Endodermal cell (in vitro differentiated cells): Measurements from ENCODE around the gene BTBD19. TPM values are rescaled to one million over a fixed set of nuclear protein-coding genes. Genes with fewer than 3 reads are reported as not detected.

Source experiments
- DNase-seq: peaks from one replicate; pipeline ENCODE4 v3.0.0-alpha.2; 2017
- H3K27ac ChIP-seq: 2 replicates; pipeline ENCODE4 v1.5.1; 2013; ENCODE audit warnings: mild to moderate bottlenecking, low read depth, low read length, moderate library complexity
- H3K27me3 ChIP-seq: 2 replicates; pipeline ENCODE4 v1.6.1; 2013; ENCODE audit warnings: mild to moderate bottlenecking, low read length, moderate library complexity; ENCODE audit not compliant: insufficient read depth, control insufficient read depth, poor library complexity, severe bottlenecking
- H3K36me3 ChIP-seq: 2 replicates; pipeline ENCODE4 v1.7.0; 2013; ENCODE audit warnings: mild to moderate bottlenecking, low read length, moderate library complexity; ENCODE audit not compliant: control insufficient read depth, insufficient read depth
- H3K4me1 ChIP-seq: one replicate; pipeline ENCODE4 v1.7.0; 2013; ENCODE audit warnings: low read length; ENCODE audit not compliant: control insufficient read depth, insufficient read depth
- H3K4me3 ChIP-seq: 2 replicates; pipeline ENCODE4 v1.5.1; 2013; ENCODE audit warnings: mild to moderate bottlenecking, low read length, moderate library complexity
- H3K9ac ChIP-seq: 2 replicates; pipeline ENCODE4 v1.6.1; 2013; ENCODE audit warnings: mild to moderate bottlenecking, low read length, moderate library complexity; ENCODE audit not compliant: poor library complexity, severe bottlenecking; ENCODE audit errors: extremely low read depth
- H3K9me3 ChIP-seq: 2 replicates; pipeline ENCODE4 v1.6.1; 2013; ENCODE audit warnings: mild to moderate bottlenecking, low read length, moderate library complexity; ENCODE audit not compliant: control insufficient read depth
- H3K27ac Mint-ChIP-seq: 2 replicates; pipeline ENCODE4 v1.8.0; 2020; ENCODE audit warnings: mixed read lengths
- H3K27me3 Mint-ChIP-seq: 2 replicates; pipeline ENCODE4 v1.8.0; 2021; ENCODE audit warnings: mild to moderate bottlenecking, mixed read lengths; ENCODE audit not compliant: insufficient read depth
- H3K36me3 Mint-ChIP-seq: 2 replicates; pipeline ENCODE4 v1.8.0; 2020; ENCODE audit warnings: low read depth, mixed read lengths
- H3K4me1 Mint-ChIP-seq: 2 replicates; pipeline ENCODE4 v1.8.0; 2020; ENCODE audit warnings: mixed read lengths
- H3K4me3 Mint-ChIP-seq: 2 replicates; pipeline ENCODE4 v1.8.0; 2020; ENCODE audit warnings: mild to moderate bottlenecking, moderate library complexity, mixed read lengths
- H3K9me3 Mint-ChIP-seq: 2 replicates; pipeline ENCODE4 v1.8.0; 2020; ENCODE audit warnings: mild to moderate bottlenecking, mixed read lengths
- CTCF ChIP-seq: fragments of 200-600 bp; sonication (generic); conservative IDR thresholded peaks from 2 replicates; pipeline ENCODE4 v1.5.0; 2021; ENCODE audit warnings: antibody characterized with exemption, mild to moderate bottlenecking
- WGBS, 2 experiments: methylation state at CpG; one replicate each; pipeline versions ENCODE4 v1.1.5 to v1.1.7; 2013; ENCODE audit warnings: missing lambda C conversion rate in 2 of 2, mixed read lengths in 1 of 2; ENCODE audit not compliant: insufficient coverage in 1 of 2, insufficient read length in 1 of 2; 5-methylcytosine and 5-hydroxymethylcytosine counted together
- total RNA-seq, 2 donors: library from RNA; stranded (reverse); fragmentation: NEBNext Ultra II Directional in 1 of 2; extraction: Animal tissue kit (Norgen Biotek cat#: 25700) in 1 of 2; gene quantifications; 2 replicates in 1 of 2; 3 replicates in 1 of 2; pipeline ENCODE4 v1.2.1, GENCODE V29; 2021

The BTBD19 gene
- total RNA-seq, 2 donors from 2014 or later, result 7.4 to 7.9 TPM

- peak within 1 kb of the TSS; percentile 94 for H3K27ac ChIP-seq
- peaks cover 45% of the 10 kb centered on the region for H3K36me3 Mint-ChIP-seq
- TF ChIP-seq CTCF, result no peak
Measured at GRCh38 chr1:44775078-44775929, 33.0 kb upstream of the BTBD19 start, which contains the start of gene RPS8. RPS8 (plus strand) TSS chr1:44775540; CDS start chr1:44775597, 57 bp downstream.

GRCh38 chr1:44775930-44776729 is 32.2 kb upstream of the BTBD19 start:
- DNase-seq, result no peak
- 3 to 8% methylated on average over 15 to 36 of the region's 36 CpGs for WGBS, 2 experiments
- no peaks in the 10 kb centered on the region for H3K27me3 Mint-ChIP-seq
- peak overlapping the region; percentile 98 for H3K9ac ChIP-seq
- peaks cover 17% of the 10 kb centered on the region for H3K4me1 Mint-ChIP-seq
- H3K27ac ChIP-seq, result peak overlapping the region; percentile 94
- no peaks in the 10 kb centered on the region for H3K9me3 Mint-ChIP-seq
- no peak for TF ChIP-seq CTCF
- peak overlapping the region; percentile 94 for H3K27ac Mint-ChIP-seq
- H3K27me3 ChIP-seq, result no peaks in the 10 kb centered on the region
- peaks cover 38% of the 10 kb centered on the region for H3K36me3 ChIP-seq
- H3K4me3 Mint-ChIP-seq, result peak overlapping the region; percentile 87
- H3K9me3 ChIP-seq, result no peaks in the 10 kb centered on the region
- H3K4me1 ChIP-seq, result no peaks in the 10 kb centered on the region
- peak overlapping the region; percentile 98 for H3K4me3 ChIP-seq
- peaks cover 49% of the 10 kb centered on the region for H3K36me3 Mint-ChIP-seq

More at GRCh38 chr1:44775078-44775929, 33.0 kb upstream of the BTBD19 start, which contains the start of gene RPS8:
- Histone ChIP-seq H3K9me3 (no peaks in the 10 kb centered on the region), H3K4me1 (no peaks in the 10 kb centered on the region), H3K4me3 (peak within 1 kb of the TSS; percentile 98), H3K36me3 (peaks cover 38% of the 10 kb centered on the region), H3K9ac (peak within 1 kb of the TSS; percentile 98), H3K27me3 (no peaks in the 10 kb centered on the region)
- Mint-ChIP-seq H3K27ac (peak within 1 kb of the TSS; percentile 97), H3K27me3 (no peaks in the 10 kb centered on the region), H3K4me3 (peak within 1 kb of the TSS; percentile 87), H3K4me1 (peaks cover 17% of the 10 kb centered on the region), H3K9me3 (no peaks in the 10 kb centered on the region)
- DNase-seq, result peak; percentile 97
- WGBS, 2 experiments, result 0% methylated on average over 44 to 65 of the region's 65 CpGs

- Mint-ChIP-seq H3K27me3 (no peaks in the 10 kb centered on the region), H3K4me1 (peaks cover 17% of the 10 kb centered on the region), H3K9me3 (no peaks in the 10 kb centered on the region), H3K36me3 (peaks cover 55% of the 10 kb centered on the region), H3K4me3 (peak overlapping the region; percentile 87), H3K27ac (peak overlapping the region; percentile 94)
- Histone ChIP-seq H3K4me3 (peak overlapping the region; percentile 98), H3K27ac (no peak overlapping the region), H3K4me1 (no peaks in the 10 kb centered on the region), H3K9me3 (no peaks in the 10 kb centered on the region), H3K36me3 (peaks cover 38% of the 10 kb centered on the region), H3K9ac (peak overlapping the region; percentile 98), H3K27me3 (no peaks in the 10 kb centered on the region)
- no peak for DNase-seq
- WGBS, 2 experiments, result 43 to 56% methylated on average over 9 to 12 of the region's 12 CpGs
- no peak for TF ChIP-seq CTCF
Measured at GRCh38 chr1:44776730-44777068, 31.6 kb upstream of the BTBD19 start.
